Fibroblast of pulmonary artery (primary cell): ENCODE data around the gene CERT1.

ENCODE experiments used
- DNase-seq: peaks from one replicate; pipeline ENCODE4 v3.0.0-alpha.2; 2010; ENCODE audit warnings: low read depth
- H3K4me3 ChIP-seq: replicated peaks from 2 replicates; pipeline ENCODE4 v1.5.1; 2011; ENCODE audit warnings: low read depth, mild to moderate bottlenecking, control low read depth, low read length, moderate library complexity
- CTCF ChIP-seq: IDR thresholded peaks from 2 replicates; pipeline ENCODE4 v1.5.1; 2011; ENCODE audit warnings: mild to moderate bottlenecking, control low read depth, low read length, inconsistent platforms; ENCODE audit errors: missing control alignments

Gene CERT1

DNA sequence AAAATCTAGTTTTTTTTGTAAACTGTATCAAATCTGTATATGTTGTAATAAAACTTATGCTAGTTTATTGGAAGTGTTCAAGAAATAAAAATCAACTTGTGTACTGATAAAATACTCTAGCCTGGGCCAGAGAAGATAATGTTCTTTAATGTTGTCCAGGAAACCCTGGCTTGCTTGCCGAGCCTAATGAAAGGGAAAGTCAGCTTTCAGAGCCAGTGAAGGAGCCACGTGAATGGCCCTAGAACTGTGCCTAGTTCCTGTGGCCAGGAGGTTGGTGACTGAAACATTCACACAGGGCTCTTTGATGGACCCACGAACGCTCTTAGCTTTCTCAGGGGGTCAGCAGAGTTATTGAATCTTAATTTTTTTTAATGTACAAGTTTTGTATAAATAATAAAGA, 150.1 kb downstream of the CERT1 start:
- TF ChIP-seq CTCF = no peak
- DNase-seq = no peak

DNA sequence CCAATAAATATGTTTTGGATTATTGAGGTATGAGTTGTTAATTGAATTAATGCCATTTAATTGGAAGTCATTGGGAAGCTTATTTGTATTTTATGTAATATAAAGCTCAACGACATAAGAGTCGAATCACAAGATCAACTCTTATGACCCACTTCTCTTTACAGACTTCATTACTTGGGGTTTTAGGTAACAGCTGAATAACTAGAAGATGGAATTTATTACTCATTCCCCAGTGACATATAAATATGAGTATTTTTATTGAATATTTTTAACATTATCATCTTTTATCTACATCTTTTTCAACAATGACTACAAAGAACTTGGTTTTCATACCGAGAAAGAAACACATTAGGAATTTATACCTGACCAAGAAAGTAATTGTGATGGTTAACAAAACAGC, 153.3 kb downstream of the CERT1 start:
- DNase-seq = no peak
- no peak for TF ChIP-seq CTCF
- no peak overlapping the region for H3K4me3 ChIP-seq

More for the DNA sequence above, 150.1 kb downstream of the CERT1 start:
- no peak overlapping the region for H3K4me3 ChIP-seq

- H3K4me3 ChIP-seq = no peak overlapping the region
- DNase-seq = no peak
- TF ChIP-seq CTCF = no peak
Measured at GRCh38 chr5:75356719-75357118, 154.7 kb downstream of the CERT1 start.

DNA sequence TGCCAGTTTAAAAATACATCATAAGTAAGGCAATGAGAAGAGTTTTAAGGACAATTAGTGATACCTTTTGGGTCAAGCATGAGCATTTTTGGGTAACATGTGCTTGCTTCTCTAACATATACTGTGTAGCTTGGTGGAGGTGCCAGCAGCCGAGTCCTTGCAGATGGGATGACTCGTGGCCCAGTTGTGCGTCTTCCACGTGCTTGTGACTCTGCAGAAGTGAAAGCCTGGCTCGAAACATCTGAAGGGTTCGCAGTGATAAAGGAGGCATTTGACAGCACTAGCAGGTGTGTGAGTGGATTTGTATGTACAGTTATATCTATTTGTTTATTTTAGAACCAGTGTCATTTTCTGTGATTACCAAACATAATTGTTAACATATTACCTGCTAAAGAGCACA, 156.2 kb downstream of the CERT1 start:
- TF ChIP-seq CTCF = no peak
- DNase-seq = no peak
- H3K4me3 ChIP-seq = no peak overlapping the region

DNA sequence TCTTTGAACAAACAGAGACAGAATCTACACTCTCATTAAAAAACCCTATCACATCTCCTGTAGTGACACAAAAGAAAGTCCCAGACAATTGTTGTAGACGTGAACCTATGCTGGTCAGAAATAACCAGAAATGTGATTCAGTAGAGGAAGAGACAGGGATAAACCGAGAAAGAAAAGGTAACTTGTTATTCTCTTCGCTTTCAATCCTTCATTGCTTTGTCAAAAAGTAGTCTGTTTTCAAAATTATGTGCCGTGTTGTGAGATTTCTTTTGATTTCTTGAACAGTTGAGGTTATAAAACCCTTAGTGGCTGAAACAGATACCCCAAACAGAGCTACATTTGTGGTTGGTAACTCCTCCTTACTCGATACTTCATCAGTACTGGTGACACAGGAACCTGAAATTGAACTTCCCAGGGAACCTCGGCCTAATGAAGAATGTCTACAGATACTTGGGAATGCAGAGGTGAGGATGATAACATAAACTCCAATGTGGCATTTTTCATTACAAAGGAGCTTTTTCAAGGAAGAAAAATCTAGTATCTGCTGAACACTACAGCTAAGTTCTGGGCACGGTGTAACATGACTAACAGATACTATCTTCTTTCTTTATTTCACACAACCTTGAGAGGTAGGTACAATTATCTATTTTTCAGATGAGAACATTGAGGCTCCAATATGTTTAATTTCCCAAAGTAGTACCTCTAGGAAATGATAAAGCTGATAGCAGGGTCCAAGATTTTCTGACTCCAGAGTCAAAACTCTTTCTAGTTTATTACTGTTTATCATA, 160.1 kb downstream of the CERT1 start:
- no peak for TF ChIP-seq CTCF
- H3K4me3 ChIP-seq = no peak overlapping the region
- DNase-seq = no peak

- TF ChIP-seq CTCF = no peak
- DNase-seq = no peak
- H3K4me3 ChIP-seq = no peak overlapping the region
Measured at GRCh38 chr5:75349663-75350062, 161.8 kb downstream of the CERT1 start.

GRCh38 chr5:75348241-75348640, 163.2 kb downstream of the CERT1 start:
- DNase-seq = no peak
- TF ChIP-seq CTCF = no peak

More at GRCh38 chr5:75348241-75348640, 163.2 kb downstream of the CERT1 start:
- H3K4me3 ChIP-seq = no peak overlapping the region
